GM12878 (cell line): ENCODE results near the gene GLRX2. TPM values are rescaled to one million over a fixed set of nuclear protein-coding genes. Genes with fewer than 3 reads are reported as not detected.
A peak's percentile ranks its signal among the peaks of the same experiment; 100 is the strongest.

ENCODE experiments used
- BHLHE40 ChIP-seq, 2 experiments: fragments of 450-650 bp in 1 of 2; IDR thresholded peaks; 2 replicates each; pipeline ENCODE4 v1.6.1; 2011 to 2017; ENCODE audit warnings: low read depth in 2 of 2, borderline replicate concordance in 1 of 2, improper control_type of control experiment in 1 of 2, low read length in 1 of 2, mild to moderate bottlenecking in 1 of 2
- CHD2 ChIP-seq: IDR thresholded peaks from 2 replicates; pipeline ENCODE4 v1.6.1; 2011; ENCODE audit warnings: low read depth, low read length, improper control_type of control experiment, borderline replicate concordance
- CREB1 ChIP-seq: IDR thresholded peaks from 2 replicates; pipeline ENCODE4 v1.6.1; 2012; ENCODE audit warnings: low read depth, mild to moderate bottlenecking, inconsistent platforms
- HCFC1 ChIP-seq: fragments of 150-350 bp; IDR thresholded peaks from 2 replicates; pipeline ENCODE4 v1.6.1; 2014; ENCODE audit warnings: low read length
- IKZF2 ChIP-seq, 2 experiments: fragments of 450-650 bp; IDR thresholded peaks; 2 replicates each; pipeline ENCODE4 v1.6.1; 2017; ENCODE audit warnings: mild to moderate bottlenecking in 2 of 2, moderate library complexity in 2 of 2
- JUNB ChIP-seq: IDR thresholded peaks from 2 replicates; pipeline ENCODE4 v1.6.1; 2016; ENCODE audit warnings: antibody characterized with exemption, mild to moderate bottlenecking
- KLF5 ChIP-seq: fragments of 450-650 bp; IDR thresholded peaks from 2 replicates; pipeline ENCODE4 v1.6.1; 2014; ENCODE audit warnings: mild to moderate bottlenecking; ENCODE audit not compliant: partially characterized antibody
- NBN ChIP-seq: fragments of 450-650 bp; IDR thresholded peaks from 2 replicates; pipeline ENCODE4 v1.6.1; 2016
- NFIC ChIP-seq: IDR thresholded peaks from 2 replicates; pipeline ENCODE4 v1.6.1; 2012; ENCODE audit warnings: low read depth, mild to moderate bottlenecking, inconsistent platforms, low read length, moderate library complexity
- PML ChIP-seq: IDR thresholded peaks from 2 replicates; pipeline ENCODE4 v1.6.1; 2012; ENCODE audit warnings: low read length, inconsistent platforms
- POU2F2 ChIP-seq: IDR thresholded peaks from 3 replicates; pipeline ENCODE4 v1.6.1; 2011; ENCODE audit warnings: low read depth, mild to moderate bottlenecking, low read length, borderline replicate concordance
- RAD51 ChIP-seq: fragments of 450-650 bp; IDR thresholded peaks from 2 replicates; pipeline ENCODE4 v1.6.1; 2016; ENCODE audit warnings: moderate library complexity, mild to moderate bottlenecking, inconsistent platforms
- RBBP5 ChIP-seq: fragments of 200-600 bp; sonication (generic); conservative IDR thresholded peaks from 2 replicates; pipeline ENCODE4 v1.6.1; 2016
- RUNX3 ChIP-seq: IDR thresholded peaks from 2 replicates; pipeline ENCODE4 v1.6.1; 2012; ENCODE audit warnings: low read length, inconsistent platforms
- SIX5 ChIP-seq: IDR thresholded peaks from 2 replicates; pipeline ENCODE4 v1.6.1; 2011; ENCODE audit warnings: mild to moderate bottlenecking, low read depth, low read length, moderate library complexity; ENCODE audit not compliant: severe bottlenecking
- TARDBP ChIP-seq: IDR thresholded peaks from 2 replicates; pipeline ENCODE4 v1.6.1; 2016; ENCODE audit warnings: borderline replicate concordance
- ZNF687 ChIP-seq: fragments of 450-650 bp; IDR thresholded peaks from 2 replicates; pipeline ENCODE4 v1.6.1; 2017; ENCODE audit warnings: mild to moderate bottlenecking, moderate library complexity
- polyA plus RNA-seq, 11 experiments: library from polyadenylated mRNA; depleted of rRNA in 4 of 11; unstranded in 6 of 11; stranded (reverse) in 5 of 11; fragments of >200 nt; fragmentation: Nextera tagmentation in 4 of 11; fragmentation: Illumina TruSeq in 1 of 11; extraction: Ambion mirVana in 4 of 11; extraction: Trizol in 1 of 11; gene quantifications; 1 replicate in 1 of 11; 2 replicates in 10 of 11; pipeline versions ENCODE4 v1.2.1 to v1.2.3, GENCODE V29; 2011 to 2016; ENCODE audit warnings: inconsistent platforms in 2 of 11, missing spikeins in 2 of 11, low read depth in 1 of 11
- total RNA-seq, 4 experiments: library from RNA; depleted of rRNA in 3 of 4; stranded (reverse); fragments of >200 nt in 3 of 4; fragmentation: Illumina TruSeq in 1 of 4; extraction: Trizol in 1 of 4; gene quantifications; 2 replicates each; pipeline versions ENCODE4 v1.2.1 to v1.2.3, GENCODE V29; 2013 to 2021
- TF ChIP-seq, protein P1 (sequence below): fragments of 450-650 bp; IDR thresholded peaks from 2 replicates; pipeline ENCODE4 v1.6.1; 2016; ENCODE audit warnings: mild to moderate bottlenecking
- TF ChIP-seq, protein P2 (sequence below): IDR thresholded peaks from 2 replicates; pipeline ENCODE4 v1.6.1; 2011; ENCODE audit warnings: borderline replicate concordance, low read depth, mild to moderate bottlenecking, moderate library complexity, low read length; ENCODE audit not compliant: insufficient read depth, poor library complexity, severe bottlenecking
- TF ChIP-seq, protein P3 (sequence below): fragments of 450-650 bp; IDR thresholded peaks from 2 replicates; pipeline ENCODE4 v1.6.1; 2017; ENCODE audit warnings: low read depth, mild to moderate bottlenecking, moderate library complexity

The GLRX2 gene
- total and polyA plus RNA-seq, 10 of the 15 experiments (the other 5 are each of a cell fraction or from before 2014, with no cell fraction given), result 5.5 to 67.6 (median 16.6) TPM

GRCh38 chr1:193083365-193084088 is 21.7 kb downstream of the GLRX2 start (continued):
- TF ChIP-seq ZNF687 (0 out of 2 replicates have a peak, but pooled peaks have one; percentile 10), CHD2 (peak; percentile 62; the same call in 1 of the 2 replicates), RUNX3 (peak; percentile 74), CREB1 (peak; percentile 61; the same call in 1 of the 2 replicates), NFIC (no peak), TARDBP (no peak), BHLHE40 (IDR thresholded peaks at IDR 0.05; ENCODE audit: borderline replicate concordance in 1 of 2, low read depth in 2 of 2, low read length in 1 of 2) (peak; percentile 54 to 69; a peak in 2 of 4 replicates), HCFC1 (no peak), RBBP5 (no peak), KLF5 (no peak), RAD51 (0 out of 2 replicates have a peak, but pooled peaks have one; percentile 30), SIX5 (no peak), NBN (peak; percentile 55), PML (no peak), IKZF2 (IDR thresholded peaks at IDR 0.05) (peak in 1 of 2 experiments; percentile 14; a peak in 2 of 4 replicates), POU2F2 (peak; percentile 86), JUNB (0 out of 2 replicates have a peak, but pooled peaks have one; percentile 3)
- TF ChIP-seq, protein P1, sequence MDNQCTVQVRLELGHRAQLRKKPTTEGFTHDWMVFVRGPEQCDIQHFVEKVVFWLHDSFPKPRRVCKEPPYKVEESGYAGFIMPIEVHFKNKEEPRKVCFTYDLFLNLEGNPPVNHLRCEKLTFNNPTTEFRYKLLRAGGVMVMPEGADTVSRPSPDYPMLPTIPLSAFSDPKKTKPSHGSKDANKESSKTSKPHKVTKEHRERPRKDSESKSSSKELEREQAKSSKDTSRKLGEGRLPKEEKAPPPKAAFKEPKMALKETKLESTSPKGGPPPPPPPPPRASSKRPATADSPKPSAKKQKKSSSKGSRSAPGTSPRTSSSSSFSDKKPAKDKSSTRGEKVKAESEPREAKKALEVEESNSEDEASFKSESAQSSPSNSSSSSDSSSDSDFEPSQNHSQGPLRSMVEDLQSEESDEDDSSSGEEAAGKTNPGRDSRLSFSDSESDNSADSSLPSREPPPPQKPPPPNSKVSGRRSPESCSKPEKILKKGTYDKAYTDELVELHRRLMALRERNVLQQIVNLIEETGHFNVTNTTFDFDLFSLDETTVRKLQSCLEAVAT, result 0 out of 2 replicates have a peak, but pooled peaks have one; percentile 20
- TF ChIP-seq, protein P2, sequence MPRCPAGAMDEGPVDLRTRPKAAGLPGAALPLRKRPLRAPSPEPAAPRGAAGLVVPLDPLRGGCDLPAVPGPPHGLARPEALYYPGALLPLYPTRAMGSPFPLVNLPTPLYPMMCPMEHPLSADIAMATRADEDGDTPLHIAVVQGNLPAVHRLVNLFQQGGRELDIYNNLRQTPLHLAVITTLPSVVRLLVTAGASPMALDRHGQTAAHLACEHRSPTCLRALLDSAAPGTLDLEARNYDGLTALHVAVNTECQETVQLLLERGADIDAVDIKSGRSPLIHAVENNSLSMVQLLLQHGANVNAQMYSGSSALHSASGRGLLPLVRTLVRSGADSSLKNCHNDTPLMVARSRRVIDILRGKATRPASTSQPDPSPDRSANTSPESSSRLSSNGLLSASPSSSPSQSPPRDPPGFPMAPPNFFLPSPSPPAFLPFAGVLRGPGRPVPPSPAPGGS, result no peak
- TF ChIP-seq, protein P3, sequence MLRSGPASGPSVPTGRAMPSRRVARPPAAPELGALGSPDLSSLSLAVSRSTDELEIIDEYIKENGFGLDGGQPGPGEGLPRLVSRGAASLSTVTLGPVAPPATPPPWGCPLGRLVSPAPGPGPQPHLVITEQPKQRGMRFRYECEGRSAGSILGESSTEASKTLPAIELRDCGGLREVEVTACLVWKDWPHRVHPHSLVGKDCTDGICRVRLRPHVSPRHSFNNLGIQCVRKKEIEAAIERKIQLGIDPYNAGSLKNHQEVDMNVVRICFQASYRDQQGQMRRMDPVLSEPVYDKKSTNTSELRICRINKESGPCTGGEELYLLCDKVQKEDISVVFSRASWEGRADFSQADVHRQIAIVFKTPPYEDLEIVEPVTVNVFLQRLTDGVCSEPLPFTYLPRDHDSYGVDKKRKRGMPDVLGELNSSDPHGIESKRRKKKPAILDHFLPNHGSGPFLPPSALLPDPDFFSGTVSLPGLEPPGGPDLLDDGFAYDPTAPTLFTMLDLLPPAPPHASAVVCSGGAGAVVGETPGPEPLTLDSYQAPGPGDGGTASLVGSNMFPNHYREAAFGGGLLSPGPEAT, result peak; percentile 57; the same call in 1 of the 2 replicates
